SK-N-SH treated with all-trans-retinoic acid at 6 μM for 48 hours (cell line): ENCODE measurements around the gene COPS9.

ENCODE experiments used
- CREB5 ChIP-seq: fragments of 250-450 bp; sonication (Bioruptor Pico); IDR thresholded peaks from 2 replicates; pipeline ENCODE4 v1.5.1; 2020; ENCODE audit warnings: low read depth, mild to moderate bottlenecking, moderate library complexity
- CSDC2 ChIP-seq: fragments of 250-450 bp; sonication (Bioruptor Pico); IDR thresholded peaks from 2 replicates; pipeline ENCODE4 v1.5.0; 2020; ENCODE audit warnings: mild to moderate bottlenecking, moderate library complexity
- GLIS3 ChIP-seq: fragments of 250-450 bp; sonication (Bioruptor Pico); IDR thresholded peaks from 2 replicates; pipeline ENCODE4 v1.5.0; 2020; ENCODE audit warnings: mild to moderate bottlenecking, moderate library complexity
- ISL1 ChIP-seq: fragments of 250-450 bp; sonication (Bioruptor Pico); IDR thresholded peaks from 2 replicates; pipeline ENCODE4 v2.1.2; 2022; ENCODE audit warnings: mild to moderate bottlenecking, moderate library complexity
- PATZ1 ChIP-seq: fragments of 250-450 bp; sonication (Bioruptor Pico); IDR thresholded peaks from 2 replicates; pipeline ENCODE4 v1.8.0; 2020; ENCODE audit warnings: mild to moderate bottlenecking, moderate library complexity, borderline replicate concordance
- RARB ChIP-seq: fragments of 250-450 bp; sonication (Bioruptor Pico); IDR thresholded peaks from 2 replicates; pipeline ENCODE4 v1.8.0; 2021; ENCODE audit warnings: mild to moderate bottlenecking, moderate library complexity
- TCF4 ChIP-seq: fragments of 250-450 bp; sonication (Bioruptor Pico); IDR thresholded peaks from 2 replicates; pipeline ENCODE4 v1.8.0; 2021; ENCODE audit warnings: mild to moderate bottlenecking, moderate library complexity, borderline replicate concordance
- ZC3H10 ChIP-seq: fragments of 250-450 bp; sonication (Bioruptor Pico); IDR thresholded peaks from 2 replicates; pipeline ENCODE4 v1.5.1; 2021; ENCODE audit warnings: mild to moderate bottlenecking, moderate library complexity
- ZNF70 ChIP-seq: fragments of 450-650 bp; formaldehyde crosslinking; IDR thresholded peaks from 2 replicates; pipeline ENCODE4 v1.5.0; 2020; ENCODE audit warnings: mild to moderate bottlenecking, moderate library complexity

GRCh38 chr2:240142859-240143258, 6.8 kb upstream of the COPS9 start:
- TF ChIP-seq TCF4 (CRISPR knock-in tag): no peak
- TF ChIP-seq RARB (CRISPR knock-in tag): no peak
- TF ChIP-seq CREB5: no peak
- TF ChIP-seq ISL1 (CRISPR knock-in tag): no peak
- TF ChIP-seq PATZ1 (CRISPR knock-in tag): no peak
- no peak for TF ChIP-seq ZNF70 (CRISPR knock-in tag)
- TF ChIP-seq GLIS3 (CRISPR knock-in tag): no peak
- TF ChIP-seq CSDC2: no peak
- no peak for TF ChIP-seq ZC3H10 (CRISPR knock-in tag)
